CD4-positive, alpha-beta T cell treated with Interleukin-21 for 1 hour (primary cell): Measurements from ENCODE around the gene PCDHB14.
"Not testable (repeated sequence)": the region's sequence is repeated elsewhere in the genome, so short reads cannot be mapped to it uniquely, and the experiment has no call there.

Experiments
- DNase-seq: peaks from one replicate; pipeline ENCODE4 v3.0.0-alpha.2; 2020

The PCDHB14 gene

DNA sequence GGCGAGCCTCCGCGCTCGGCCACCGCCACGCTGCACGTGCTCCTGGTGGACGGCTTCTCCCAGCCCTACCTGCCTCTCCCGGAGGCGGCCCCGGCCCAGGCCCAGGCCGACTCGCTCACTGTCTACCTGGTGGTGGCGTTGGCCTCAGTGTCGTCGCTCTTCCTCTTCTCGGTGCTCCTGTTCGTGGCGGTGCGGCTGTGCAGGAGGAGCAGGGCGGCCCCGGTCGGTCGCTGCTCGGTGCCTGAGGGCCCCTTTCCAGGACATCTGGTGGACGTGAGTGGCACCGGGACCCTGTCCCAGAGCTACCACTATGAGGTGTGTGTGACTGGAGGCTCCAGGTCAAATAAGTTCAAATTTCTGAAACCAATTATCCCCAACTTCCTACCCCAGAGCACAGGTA lies 12.3 kb upstream of the PCDHB14 start:
- not testable (repeated sequence) for DNase-seq

- peak; percentile 21 for DNase-seq
These were observed 9.3 kb upstream of the PCDHB14 start, which contains the start of gene PCDHB13 for GRCh38 chr5:141213656-141214339. Gene PCDHB13, plus strand, starts transcription at chr5:141213919. Its CDS starts 205 bp downstream, at chr5:141214124.

DNA sequence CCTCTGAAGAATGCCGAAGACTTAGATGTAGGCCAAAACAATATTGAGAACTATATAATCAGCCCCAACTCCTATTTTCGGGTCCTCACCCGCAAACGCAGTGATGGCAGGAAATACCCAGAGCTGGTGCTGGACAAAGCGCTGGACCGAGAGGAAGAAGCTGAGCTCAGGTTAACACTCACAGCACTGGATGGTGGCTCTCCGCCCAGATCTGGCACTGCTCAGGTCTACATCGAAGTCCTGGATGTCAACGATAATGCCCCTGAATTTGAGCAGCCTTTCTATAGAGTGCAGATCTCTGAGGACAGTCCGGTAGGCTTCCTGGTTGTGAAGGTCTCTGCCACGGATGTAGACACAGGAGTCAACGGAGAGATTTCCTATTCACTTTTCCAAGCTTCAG lies 8.6 kb upstream of the PCDHB14 start:
- not testable (repeated sequence) for DNase-seq

- not testable (repeated sequence) for DNase-seq
These were observed 7.6 kb upstream of the PCDHB14 start for GRCh38 chr5:141215504-141215903.

DNA sequence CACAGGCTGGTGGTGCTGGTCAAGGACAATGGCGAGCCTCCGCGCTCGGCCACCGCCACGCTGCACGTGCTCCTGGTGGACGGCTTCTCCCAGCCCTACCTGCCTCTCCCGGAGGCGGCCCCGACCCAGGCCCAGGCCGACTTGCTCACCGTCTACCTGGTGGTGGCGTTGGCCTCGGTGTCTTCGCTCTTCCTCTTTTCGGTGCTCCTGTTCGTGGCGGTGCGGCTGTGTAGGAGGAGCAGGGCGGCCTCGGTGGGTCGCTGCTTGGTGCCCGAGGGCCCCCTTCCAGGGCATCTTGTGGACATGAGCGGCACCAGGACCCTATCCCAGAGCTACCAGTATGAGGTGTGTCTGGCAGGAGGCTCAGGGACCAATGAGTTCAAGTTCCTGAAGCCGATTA lies 7.1 kb upstream of the PCDHB14 start:
- not testable (repeated sequence) for DNase-seq

- DNase-seq: not testable (repeated sequence)
These were observed 1.7 kb downstream of the PCDHB14 start for GRCh38 chr5:141224844-141225243.

DNA sequence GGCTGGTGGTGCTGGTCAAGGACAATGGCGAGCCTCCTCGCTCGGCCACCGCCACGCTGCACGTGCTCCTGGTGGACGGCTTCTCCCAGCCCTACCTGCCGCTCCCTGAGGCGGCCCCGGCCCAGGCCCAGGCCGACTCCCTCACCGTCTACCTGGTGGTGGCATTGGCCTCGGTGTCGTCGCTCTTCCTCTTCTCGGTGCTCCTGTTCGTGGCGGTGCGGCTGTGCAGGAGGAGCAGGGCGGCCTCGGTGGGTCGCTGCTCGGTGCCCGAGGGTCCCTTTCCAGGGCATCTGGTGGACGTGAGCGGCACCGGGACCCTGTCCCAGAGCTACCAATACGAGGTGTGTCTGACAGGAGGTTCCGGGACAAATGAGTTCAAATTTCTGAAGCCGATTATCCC lies 2.3 kb downstream of the PCDHB14 start:
- DNase-seq: not testable (repeated sequence)

DNA sequence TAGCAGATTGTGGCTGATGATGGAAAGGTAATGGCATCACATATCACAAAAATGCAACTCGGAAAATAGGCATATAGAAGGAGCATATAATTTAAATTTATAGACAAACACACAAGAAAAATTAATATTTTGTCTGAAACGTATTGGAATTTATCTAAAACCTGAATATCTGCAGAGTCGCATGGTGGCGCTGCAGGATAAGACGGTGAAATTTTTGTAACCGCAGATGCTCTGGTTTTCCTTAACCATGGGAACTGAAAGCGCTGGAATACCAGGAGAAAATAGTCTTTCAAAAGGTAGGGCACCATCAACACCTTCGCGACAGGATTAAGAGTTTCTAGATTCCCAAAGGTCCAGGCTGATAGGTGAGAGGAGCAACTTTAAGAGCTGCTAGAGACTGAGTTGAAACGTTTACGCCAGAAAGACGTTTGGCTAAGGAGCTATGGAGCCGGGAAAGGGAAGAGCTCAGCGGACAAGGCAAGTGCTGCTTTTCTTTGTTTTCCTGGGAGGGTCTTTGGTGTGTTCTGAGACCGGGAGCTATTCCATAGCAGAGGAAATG lies 11.0 kb downstream of the PCDHB14 start:
- no peak for DNase-seq

DNA sequence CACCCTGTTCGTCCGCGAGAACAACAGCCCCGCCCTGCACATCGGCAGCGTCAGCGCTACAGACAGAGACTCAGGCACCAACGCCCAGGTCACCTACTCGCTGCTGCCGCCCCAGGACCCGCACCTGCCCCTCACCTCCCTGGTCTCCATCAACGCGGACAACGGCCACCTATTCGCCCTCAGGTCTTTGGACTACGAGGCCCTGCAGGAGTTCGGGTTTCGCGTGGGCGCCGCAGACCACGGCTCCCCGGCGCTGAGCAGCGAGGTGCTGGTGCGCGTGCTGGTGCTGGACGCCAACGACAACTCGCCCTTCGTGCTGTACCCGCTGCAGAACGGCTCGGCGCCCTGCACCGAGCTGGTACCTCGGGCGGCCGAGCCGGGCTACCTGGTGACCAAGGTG lies 12.8 kb downstream of the PCDHB14 start:
- DNase-seq: not testable (repeated sequence)

DNA sequence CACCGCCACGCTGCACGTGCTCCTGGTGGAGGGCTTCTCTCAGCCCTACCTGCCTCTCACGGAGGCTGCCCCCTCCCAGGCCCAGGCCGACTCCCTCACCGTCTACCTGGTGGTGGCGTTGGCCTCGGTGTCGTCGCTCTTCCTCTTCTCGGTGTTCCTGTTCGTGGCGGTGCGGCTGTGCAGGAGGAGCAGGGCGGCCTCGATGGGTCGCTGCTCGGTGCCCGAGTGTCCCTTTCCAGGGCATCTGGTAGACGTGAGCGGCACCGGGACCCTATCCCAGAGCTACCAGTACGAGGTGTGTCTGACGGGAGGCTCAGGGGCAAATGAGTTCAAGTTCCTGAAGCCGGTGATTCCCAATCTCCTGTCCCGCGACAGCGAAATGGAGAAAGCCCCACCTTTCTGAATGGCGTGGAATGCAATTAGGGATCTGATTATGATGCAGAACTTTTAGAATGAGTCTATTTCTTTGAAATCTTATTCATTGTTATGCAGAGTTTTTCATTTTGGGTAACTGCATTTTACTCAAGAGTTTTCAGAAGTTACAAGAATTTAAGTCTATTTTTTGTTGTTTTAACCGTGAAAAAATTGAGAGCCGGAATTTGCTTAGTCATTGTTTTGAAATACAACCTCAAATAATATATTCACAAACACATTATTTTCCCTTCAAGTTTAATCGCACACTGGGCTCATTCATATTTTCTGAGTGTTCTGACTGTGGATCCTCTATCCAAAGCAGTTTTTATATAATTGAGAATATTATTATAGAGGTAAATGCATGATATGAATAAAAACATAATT lies 13.6 kb downstream of the PCDHB14 start:
- no peak for DNase-seq

DNA sequence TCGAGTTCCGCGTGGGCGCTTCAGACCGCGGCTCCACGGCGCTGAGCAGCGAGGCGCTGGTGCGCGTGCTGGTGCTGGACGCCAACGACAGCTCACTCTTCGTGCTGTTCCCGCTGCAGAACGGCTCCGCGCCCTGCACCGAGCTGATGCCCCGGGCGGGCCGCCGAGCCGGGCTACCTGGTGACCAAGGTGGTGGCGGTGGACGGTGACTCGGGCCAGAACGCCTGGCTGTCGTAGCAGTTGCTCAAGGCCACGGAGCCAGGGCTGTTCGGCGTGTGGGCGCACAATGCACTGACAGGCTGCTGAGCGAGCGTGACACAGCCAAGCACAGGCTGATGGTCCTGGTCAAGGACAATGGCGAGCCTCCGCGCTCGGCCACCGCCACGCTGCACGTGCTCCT lies 18.4 kb downstream of the PCDHB14 start:
- DNase-seq: no peak

GRCh38 chr5:141245250-141245717 lies 22.1 kb downstream of the PCDHB14 start, which contains the start of gene PCDHB15:
Gene PCDHB15, plus strand, starts transcription at chr5:141245395. Its CDS starts 184 bp downstream, at chr5:141245579.
- peak; percentile 16 for DNase-seq

- not testable (repeated sequence) for DNase-seq
These were observed 23.8 kb downstream of the PCDHB14 start for GRCh38 chr5:141246971-141247370.

GRCh38 chr5:141247434-141247833 lies 24.3 kb downstream of the PCDHB14 start:
- DNase-seq: not testable (repeated sequence)

DNA sequence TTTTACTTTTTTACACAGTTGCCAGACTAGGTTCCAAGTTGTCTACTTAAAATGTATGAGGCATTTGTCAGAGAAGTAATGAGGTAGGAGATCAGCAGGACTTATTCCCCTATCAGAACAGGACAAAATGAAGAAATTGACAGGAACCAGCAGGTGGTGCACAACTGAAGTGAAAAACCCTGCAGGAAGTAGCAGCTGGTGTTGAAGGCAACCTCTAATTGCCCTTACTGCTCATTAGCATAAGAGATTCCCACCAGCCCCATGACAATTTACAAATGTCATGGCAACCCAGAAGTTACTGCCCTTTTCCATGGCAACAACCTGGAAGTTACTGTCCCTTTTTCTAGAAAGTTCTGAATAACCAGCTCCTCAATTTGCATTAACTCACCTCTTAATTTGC lies 27.4 kb downstream of the PCDHB14 start:
- DNase-seq: no peak

GRCh38 chr5:141258464-141258863 lies 35.3 kb downstream of the PCDHB14 start:
- DNase-seq: no peak

DNA sequence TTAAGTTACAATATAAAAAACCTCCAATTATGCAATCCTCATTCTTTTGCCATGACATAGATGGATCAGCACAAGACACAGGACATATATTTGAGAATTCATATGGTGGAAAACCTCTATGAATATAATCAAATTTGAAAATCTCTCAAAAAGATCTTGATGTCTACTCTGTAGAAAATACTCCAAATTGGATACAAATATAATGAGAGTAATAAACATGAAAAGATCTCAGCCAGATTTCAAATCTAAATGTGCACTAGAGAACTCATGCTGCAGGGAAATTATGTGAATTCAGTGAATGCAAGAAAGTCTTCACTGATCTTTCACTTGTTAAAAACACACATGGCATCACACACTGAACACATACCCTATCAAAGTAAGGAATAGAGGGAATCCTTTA lies 35.8 kb downstream of the PCDHB14 start:
- no peak for DNase-seq

- DNase-seq: no peak
These were observed 37.5 kb downstream of the PCDHB14 start for GRCh38 chr5:141260458-141261237.

- DNase-seq: no peak
These were observed 38.0 kb downstream of the PCDHB14 start for GRCh38 chr5:141261238-141261546.

DNA sequence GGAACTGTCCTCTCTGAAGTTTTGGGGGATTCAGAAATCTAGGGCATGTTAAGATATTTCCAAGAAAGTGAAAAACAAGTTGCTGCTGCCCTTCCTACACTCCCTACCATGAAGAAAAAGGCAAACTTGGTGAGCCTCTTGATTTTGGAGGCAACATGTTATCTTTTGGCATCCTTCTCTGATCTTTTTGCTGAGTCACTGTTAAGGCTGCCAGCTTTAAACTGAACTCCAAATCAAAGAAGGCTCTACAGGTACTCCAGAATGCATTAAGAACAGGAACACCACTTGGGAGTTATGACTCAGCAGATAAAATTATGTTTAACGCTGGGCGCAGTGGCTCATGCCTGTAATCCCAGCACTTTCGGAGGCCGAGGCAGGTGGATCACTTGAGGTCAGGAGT lies 46.1 kb downstream of the PCDHB14 start:
- DNase-seq: no peak

GRCh38 chr5:141272906-141273305 lies 49.8 kb downstream of the PCDHB14 start:
- no peak for DNase-seq
